ENCODE measurements around the gene ABHD2. TPM values are rescaled to one million over a fixed set of nuclear protein-coding genes. Genes with fewer than 3 reads are reported as not detected.

Gene ABHD2
- total and polyA plus RNA-seq, 2 donors (not counting 3 experiments of a cell fraction or from before 2014, with no cell fraction given), result 14.0 to 62.2 TPM

DNA sequence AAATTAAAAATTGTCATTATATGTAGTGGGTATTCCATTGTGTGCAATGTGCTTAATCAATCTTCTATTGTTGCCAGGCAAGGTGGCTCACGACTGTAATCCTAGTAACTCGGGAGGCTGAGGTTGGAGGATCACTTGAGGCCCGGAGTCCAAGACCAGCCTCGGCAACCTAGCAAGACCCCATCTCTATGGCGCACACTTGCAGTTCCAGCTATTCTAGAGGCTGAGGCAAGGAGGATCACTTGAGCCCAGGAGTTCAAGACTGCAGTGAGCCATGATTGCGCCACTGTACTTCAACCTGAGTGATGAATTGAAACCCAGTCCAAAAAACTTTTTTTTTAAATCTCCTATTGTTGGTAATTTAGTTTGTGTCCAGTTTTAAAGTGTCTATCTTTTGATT is 33.4 kb upstream of the ABHD2 start:
- CTCF ChIA-PET, result interaction anchor here (0.6 to 4.7 kb wide), 4 partner anchors 74 to 232 kb away, joined by 3 to 53 read pairs (median 10); no protein-coding TSS in a partner anchor
- Histone ChIP-seq H3K27ac (ENCODE audit: insufficient read depth, low read depth, low read length) (no peak overlapping the region), H3K9me3 (replicated peaks; ENCODE audit: control insufficient read depth, insufficient read depth, low read length) (no peaks in the 10 kb centered on the region), H3K4me2 (ENCODE audit: insufficient read depth, low read length) (no peak overlapping the region), H3K4me1 (ENCODE audit: control insufficient read depth, extremely low read depth, insufficient read depth, low read length) (no peaks in the 10 kb centered on the region), H4K20me1 (replicated peaks; ENCODE audit: control insufficient read depth, extremely low read depth, insufficient read depth, low read length) (no peaks in the 10 kb centered on the region), H3K79me2 (ENCODE audit: control insufficient read depth, insufficient read depth, low read length) (no peaks in the 10 kb centered on the region), H3K27me3 (ENCODE audit: control insufficient read depth in 2 of 2, insufficient read depth in 2 of 2, low read length in 2 of 2) (no peaks in the 10 kb centered on the region), H3K36me3 (ENCODE audit: control insufficient read depth in 2 of 2, extremely low read depth in 1 of 2, insufficient read depth in 2 of 2, low read length in 2 of 2) (no peaks in the 10 kb centered on the region), H3K9me1 (replicated peaks; ENCODE audit: control insufficient read depth, extremely low read depth, insufficient read depth, low read length) (no peaks in the 10 kb centered on the region), H3K4me3 (replicated peaks in 1 of 3; ENCODE audit: insufficient read depth in 1 of 3, low read depth in 1 of 3, low read length in 3 of 3) (no peak overlapping the region), H2AFZ (ENCODE audit: low read depth, low read length) (no peak overlapping the region), H3K9ac (replicated peaks; ENCODE audit: extremely low read depth, insufficient read depth, low read length) (no peak overlapping the region)
- FAIRE-seq (no peak), DNase-seq (ENCODE audit: low read depth, low spot score) (no peak)
- intact Hi-C loops (cut with micrococcal nuclease) (no loop called here), dilution Hi-C loops (cut with MboI; ENCODE audit: extremely low pct_ligation_motif_present, low sequenced_read_pairs) (loop anchor here (25.0 kb wide), 1 partner anchor 107 kb away; no protein-coding TSS in a partner anchor)
- TF ChIP-seq FOS (IDR thresholded peaks at IDR 0.05; ENCODE audit: borderline replicate concordance, insufficient read depth, low read length), result no peak
- no peak for TF ChIP-seq MYC (IDR thresholded peaks at IDR 0.05; ENCODE audit: low read depth, low read length)
- TF ChIP-seq GATA2 (IDR thresholded peaks at IDR 0.05; ENCODE audit: insufficient read depth, insufficient read length, low read depth, low read length), result no peak
- no peak for TF ChIP-seq JUN (IDR thresholded peaks at IDR 0.05; ENCODE audit: borderline replicate concordance, insufficient read depth, insufficient read length, low read depth)
- TF ChIP-seq POLR2A (IDR thresholded peaks at IDR 0.05; ENCODE audit: low read depth, low read length), result no peak
- TF ChIP-seq, protein P1, sequence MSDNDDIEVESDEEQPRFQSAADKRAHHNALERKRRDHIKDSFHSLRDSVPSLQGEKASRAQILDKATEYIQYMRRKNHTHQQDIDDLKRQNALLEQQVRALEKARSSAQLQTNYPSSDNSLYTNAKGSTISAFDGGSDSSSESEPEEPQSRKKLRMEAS (IDR thresholded peaks at IDR 0.05; ENCODE audit: insufficient read depth, insufficient read length), result no peak
- TF ChIP-seq POLR2AphosphoS5 (IDR thresholded peaks at IDR 0.05; ENCODE audit: insufficient read depth, low read depth, low read length), result no peak
- TF ChIP-seq, protein P2, sequence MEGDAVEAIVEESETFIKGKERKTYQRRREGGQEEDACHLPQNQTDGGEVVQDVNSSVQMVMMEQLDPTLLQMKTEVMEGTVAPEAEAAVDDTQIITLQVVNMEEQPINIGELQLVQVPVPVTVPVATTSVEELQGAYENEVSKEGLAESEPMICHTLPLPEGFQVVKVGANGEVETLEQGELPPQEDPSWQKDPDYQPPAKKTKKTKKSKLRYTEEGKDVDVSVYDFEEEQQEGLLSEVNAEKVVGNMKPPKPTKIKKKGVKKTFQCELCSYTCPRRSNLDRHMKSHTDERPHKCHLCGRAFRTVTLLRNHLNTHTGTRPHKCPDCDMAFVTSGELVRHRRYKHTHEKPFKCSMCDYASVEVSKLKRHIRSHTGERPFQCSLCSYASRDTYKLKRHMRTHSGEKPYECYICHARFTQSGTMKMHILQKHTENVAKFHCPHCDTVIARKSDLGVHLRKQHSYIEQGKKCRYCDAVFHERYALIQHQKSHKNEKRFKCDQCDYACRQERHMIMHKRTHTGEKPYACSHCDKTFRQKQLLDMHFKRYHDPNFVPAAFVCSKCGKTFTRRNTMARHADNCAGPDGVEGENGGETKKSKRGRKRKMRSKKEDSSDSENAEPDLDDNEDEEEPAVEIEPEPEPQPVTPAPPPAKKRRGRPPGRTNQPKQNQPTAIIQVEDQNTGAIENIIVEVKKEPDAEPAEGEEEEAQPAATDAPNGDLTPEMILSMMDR (IDR thresholded peaks at IDR 0.05; ENCODE audit: extremely low read depth in 1 of 2, insufficient read depth in 1 of 2, low read depth in 1 of 2, low read length in 2 of 2), result no peak
- TF ChIP-seq EZH2 (IDR thresholded peaks at IDR 0.05; ENCODE audit: borderline replicate concordance, low read depth, low read length, severe bottlenecking), result no peak
- POLR2A ChIA-PET, result no interaction called here
- BruUV-seq (replicated peaks), result no TSS peak

Measured in endothelial cell of umbilical vein (primary cell).